ENCODE measurements around the gene AQP2. TPM values are rescaled to one million over a fixed set of nuclear protein-coding genes. Genes with fewer than 3 reads are reported as not detected.

Gene AQP2
- total RNA-seq = not detected in 2 replicates

GRCh38 chr12:49950273-49951251 is at the start of gene AQP2:
Gene AQP2 (plus strand): TSS chr12:49950737. CDS start chr12:49950831, 94 bp downstream.

DNA sequence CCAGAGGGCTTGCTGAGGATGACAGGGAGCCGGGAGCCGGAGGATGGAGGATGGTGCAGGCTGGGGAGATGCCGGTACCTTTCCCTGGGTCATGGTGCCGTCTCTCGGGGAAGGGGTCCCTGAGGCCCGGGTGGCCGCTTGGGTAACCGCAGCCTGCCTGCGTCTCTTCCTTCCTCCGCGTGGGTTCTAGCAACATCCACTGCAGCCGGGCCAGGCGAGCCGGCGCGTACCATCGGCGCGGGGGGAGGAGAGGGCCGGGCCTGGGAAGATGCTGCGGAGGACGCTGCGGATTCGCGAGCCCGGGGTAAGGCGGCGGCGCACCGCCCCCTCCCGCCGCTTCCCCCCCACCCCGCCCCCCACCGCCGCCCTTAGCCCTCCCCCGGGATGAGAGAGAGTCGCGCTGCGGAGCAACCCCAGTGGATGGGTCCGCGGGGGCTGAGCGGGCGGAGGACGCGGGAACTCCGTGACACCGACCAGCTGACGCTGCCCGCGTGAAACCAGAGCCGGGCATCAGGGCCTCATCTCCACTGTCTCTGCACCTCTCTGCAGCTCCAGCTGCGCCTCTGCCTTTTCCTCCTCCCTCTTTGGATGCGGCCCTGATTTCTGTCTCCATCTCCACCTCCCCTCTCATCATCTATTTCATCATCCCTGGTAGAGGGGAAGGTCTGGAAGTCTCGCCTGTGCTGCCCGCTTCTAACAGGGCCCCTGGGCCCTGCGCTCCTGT is 46.7 kb upstream of the AQP2 start, which contains the start of gene FAIM2:
TSS of gene FAIM2 (minus strand) at position 201 of the 724 bp plus-strand sequence. CDS start at position 93, 108 bp downstream.

GRCh38 chr12:49961111-49961922 is 10.8 kb downstream of the AQP2 start, which contains the start of gene AQP5:
Gene AQP5 (plus strand): TSS chr12:49961872. CDS start chr12:49962018, 146 bp downstream.

DNA sequence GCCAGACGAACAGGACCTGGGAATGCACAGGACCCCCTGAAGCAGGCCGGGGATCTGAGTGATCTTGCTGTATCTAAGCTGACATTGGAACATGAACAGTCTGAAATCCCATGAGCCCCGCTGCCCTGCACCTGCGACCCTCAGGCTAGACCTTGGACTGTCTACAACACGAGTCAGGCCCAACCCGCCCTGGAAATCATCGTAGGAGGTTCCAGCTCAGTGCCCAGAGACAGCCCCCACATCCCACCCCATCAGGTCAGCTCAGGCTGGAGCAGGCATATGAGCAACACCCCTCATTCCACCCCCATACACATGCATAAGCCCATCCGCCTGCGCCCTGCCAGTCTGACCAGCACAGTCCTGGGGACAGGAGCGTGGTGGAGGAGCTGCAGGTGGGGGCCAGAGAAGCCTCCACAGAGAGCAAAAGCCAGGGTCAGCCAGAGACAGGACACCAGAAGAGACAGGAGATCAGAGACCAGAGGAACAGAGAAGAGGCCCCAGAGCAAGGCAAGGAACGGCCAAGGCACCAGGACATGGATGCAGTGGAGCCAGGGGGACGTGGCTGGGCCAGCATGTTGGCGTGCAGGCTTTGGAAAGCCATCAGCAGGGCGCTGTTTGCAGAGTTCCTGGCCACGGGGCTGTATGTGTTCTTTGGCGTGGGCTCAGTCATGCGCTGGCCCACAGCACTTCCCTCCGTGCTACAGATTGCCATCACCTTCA is 22.3 kb downstream of the AQP2 start, which contains the start of gene AQP6:
TSS of gene AQP6 (plus strand) at position 307 of the 720 bp plus-strand sequence. CDS start at position 534, 227 bp downstream.

Other genes starting within 250 kb of the AQP2 start
- 14.0 and 15.6 TPM in 2 replicates for gene FMNL3, start 243.3 kb upstream of the AQP2 start, total RNA-seq
- gene TMBIM6, start 209.2 kb upstream of the AQP2 start, total RNA-seq = 305 and 320 TPM in 2 replicates
- gene NCKAP5L, start 122.3 kb upstream of the AQP2 start, total RNA-seq = 17.1 and 18.9 TPM in 2 replicates
- 1.7 and 2.2 TPM in 2 replicates for gene BCDIN3D, start 107.6 kb upstream of the AQP2 start, total RNA-seq
- 0.15 and 2.5 TPM in 2 replicates for gene FAIM2, start 46.8 kb upstream of the AQP2 start, total RNA-seq
- gene AQP5, start 11.1 kb downstream of the AQP2 start, total RNA-seq = not detected in 2 replicates
- gene AQP6, start 22.2 kb downstream of the AQP2 start, total RNA-seq = not detected in 2 replicates
- 86.7 and 90.4 TPM in 2 replicates for gene RACGAP1, start 74.8 kb downstream of the AQP2 start, total RNA-seq
- gene ASIC1, start 106.9 kb downstream of the AQP2 start, total RNA-seq = 1.5 and 1.7 TPM in 2 replicates
- 52.1 and 57.5 TPM in 2 replicates for gene SMARCD1, start 134.6 kb downstream of the AQP2 start, total RNA-seq
- under 0.01 TPM in 1 of 2 replicates, not detected in the other for gene GPD1, start 153.3 kb downstream of the AQP2 start, total RNA-seq
- gene COX14, start 161.5 kb downstream of the AQP2 start, total RNA-seq = 36.7 and 40.3 TPM in 2 replicates
- gene CERS5, start 216.6 kb downstream of the AQP2 start, total RNA-seq = 29.0 and 35.6 TPM in 2 replicates

Data from bronchus fibroblast of lung (primary cell).